HEK293T (cell line): ENCODE data around the gene HLCS.

Source experiments
- CTCF ChIA-PET: fragments of 350-600 bp; formaldehyde crosslinking; extraction: SDS; loops from one replicate; lab custom pipeline; 2021; ENCODE audit warnings: antibody characterized with exemption, inconsistent platforms; lab: Yijun Ruan, JAX
- POLR2A ChIA-PET: fragments of 350-600 bp; formaldehyde crosslinking; extraction: SDS; loops from one replicate; lab custom pipeline; 2020; ENCODE audit warnings: antibody characterized with exemption, inconsistent platforms; lab: Yijun Ruan, JAX
- DNase-seq: peaks from one replicate; pipeline ENCODE4 v3.0.0; 2012; ENCODE audit warnings: mixed read lengths; ENCODE audit errors: extremely low spot score
- ARNT ChIP-seq: fragments of 450-650 bp; IDR thresholded peaks from 2 replicates; pipeline ENCODE4 v1.6.1; 2017; ENCODE audit warnings: mild to moderate bottlenecking
- BHLHE40 ChIP-seq: fragments of 450-650 bp; IDR thresholded peaks from 2 replicates; pipeline ENCODE4 v1.6.1; 2016; ENCODE audit warnings: mild to moderate bottlenecking, moderate library complexity, borderline replicate concordance
- ELF4 ChIP-seq: fragments of 450-650 bp; IDR thresholded peaks from 2 replicates; pipeline ENCODE4 v1.6.1; 2017; ENCODE audit warnings: antibody characterized with exemption
- FOXK2 ChIP-seq: fragments of 450-650 bp; IDR thresholded peaks from 2 replicates; pipeline ENCODE4 v1.6.1; 2016; ENCODE audit warnings: mild to moderate bottlenecking
- FOXM1 ChIP-seq: fragments of 450-650 bp; IDR thresholded peaks from 2 replicates; pipeline ENCODE4 v1.6.1; 2017; ENCODE audit warnings: mild to moderate bottlenecking, borderline replicate concordance
- HDGF ChIP-seq: fragments of 450-650 bp; IDR thresholded peaks from 2 replicates; pipeline ENCODE4 v1.6.1; 2017; ENCODE audit warnings: antibody characterized with exemption, borderline replicate concordance
- PKNOX1 ChIP-seq: fragments of 450-650 bp; IDR thresholded peaks from 2 replicates; pipeline ENCODE4 v1.6.1; 2016
- SP1 ChIP-seq: fragments of 450-650 bp; IDR thresholded peaks from 2 replicates; pipeline ENCODE4 v1.6.1; 2017
- SUZ12 ChIP-seq: fragments of 450-650 bp; IDR thresholded peaks from 2 replicates; pipeline ENCODE4 v1.6.1; 2016; ENCODE audit warnings: mild to moderate bottlenecking
- TARDBP ChIP-seq: fragments of 450-650 bp; IDR thresholded peaks from 2 replicates; pipeline ENCODE4 v1.6.1; 2016
- ZNF384 ChIP-seq: fragments of 450-650 bp; IDR thresholded peaks from 2 replicates; pipeline ENCODE4 v1.6.1; 2016

Gene HLCS

GRCh38 chr21:36700971-36701755 lies 265.3 kb downstream of the HLCS start:
- peak; percentile 43 for DNase-seq
- CTCF ChIA-PET: no interaction called here
- TF ChIP-seq ZNF384 (no peak), SP1 (no peak), PKNOX1 (no peak), TARDBP (no peak), BHLHE40 (no peak), SUZ12 (no peak), FOXM1 (no peak), ELF4 (no peak), FOXK2 (no peak), ARNT (no peak), HDGF (no peak)
- POLR2A ChIA-PET: interaction anchor here (2.7 kb wide), 1 partner anchor 9 kb away, joined by 9 read pairs; no protein-coding TSS in a partner anchor
